GM10266 (cell line): ENCODE data around the gene EFNB1.
"Not testable (repeated sequence)": the region's sequence is repeated elsewhere in the genome, so short reads cannot be mapped to it uniquely, and the experiment has no call there.

Experiments used
- DNase-seq: peaks from one replicate; pipeline ENCODE4 v3.0.0; 2012; ENCODE audit errors: extremely low spot score
- CTCF ChIP-seq: IDR thresholded peaks from 2 replicates; pipeline ENCODE4 v1.5.1; 2012; ENCODE audit warnings: mild to moderate bottlenecking, low read depth; ENCODE audit not compliant: control insufficient read depth, insufficient read depth; ENCODE audit errors: missing control alignments

The EFNB1 gene

GRCh38 chrX:68828740-68829581, at the start of gene EFNB1:
Gene EFNB1, plus strand, starts transcription at chrX:68829021. Its CDS starts 756 bp downstream, at chrX:68829777.
- peak; percentile 79 for DNase-seq

GRCh38 chrX:68781295-68781694, 47.5 kb upstream of the EFNB1 start:
- DNase-seq, result not testable (repeated sequence)

More at GRCh38 chrX:68828740-68829581, at the start of gene EFNB1:
- no peak for TF ChIP-seq CTCF

- no peak for DNase-seq
- no peak for TF ChIP-seq CTCF
Observed at GRCh38 chrX:68784816-68785215, 44.0 kb upstream of the EFNB1 start.

- not testable (repeated sequence) for DNase-seq
Observed at GRCh38 chrX:68786581-68786980, 42.2 kb upstream of the EFNB1 start.

GRCh38 chrX:68789966-68790365, 38.9 kb upstream of the EFNB1 start:
- no peak for DNase-seq
- no peak for TF ChIP-seq CTCF

- TF ChIP-seq CTCF, result no peak
- DNase-seq, result no peak
Observed at GRCh38 chrX:68792083-68792482, 36.7 kb upstream of the EFNB1 start.

- DNase-seq, result no peak
- TF ChIP-seq CTCF, result no peak
Observed at GRCh38 chrX:68794461-68794860, 34.4 kb upstream of the EFNB1 start.

GRCh38 chrX:68795741-68796140, 33.1 kb upstream of the EFNB1 start:
- TF ChIP-seq CTCF, result no peak
- no peak for DNase-seq

- not testable (repeated sequence) for DNase-seq
Observed at GRCh38 chrX:68798400-68798799, 30.4 kb upstream of the EFNB1 start.
